ENCODE measurements around the gene SIN3B. TPM values are rescaled to one million over a fixed set of nuclear protein-coding genes. Genes with fewer than 3 reads are reported as not detected.
"Not testable (repeated sequence)": the region's sequence is repeated elsewhere in the genome, so short reads cannot be mapped to it uniquely, and the experiment has no call there.

SIN3B gene
- polyA plus RNA-seq, 4 donors = 46.8 to 87.0 (median 63.7) TPM

DNA sequence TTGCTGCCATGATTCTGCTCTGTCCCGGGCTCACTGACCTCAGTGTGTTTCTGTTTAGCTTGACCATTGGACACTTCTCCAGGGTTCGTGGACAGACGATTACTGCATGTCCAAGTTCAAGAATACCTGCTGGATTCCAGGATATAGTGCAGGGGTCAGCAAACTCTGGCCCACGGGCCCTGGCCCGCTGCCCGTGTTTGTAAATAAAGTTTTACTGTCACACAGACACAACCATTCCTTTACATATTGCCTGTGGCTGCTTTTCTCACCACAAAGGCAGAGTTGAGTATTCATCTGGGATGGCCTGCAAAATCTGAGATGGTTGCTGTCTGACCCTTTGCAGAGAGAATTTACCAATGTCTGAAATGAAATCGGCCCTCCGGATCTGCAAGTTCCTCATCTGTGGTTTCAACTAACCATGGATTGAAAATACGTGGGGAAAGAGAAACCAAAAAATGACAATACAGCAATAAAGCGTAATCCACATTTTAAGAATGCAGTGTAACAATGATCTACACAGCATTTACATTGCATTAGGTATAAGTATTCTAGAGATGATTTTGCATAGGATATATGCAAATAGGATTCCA lies 33.7 kb downstream of the SIN3B start:
- no peak for DNase-seq (ENCODE audit: low read depth in 4 of 4, low spot score in 3 of 4)

DNA sequence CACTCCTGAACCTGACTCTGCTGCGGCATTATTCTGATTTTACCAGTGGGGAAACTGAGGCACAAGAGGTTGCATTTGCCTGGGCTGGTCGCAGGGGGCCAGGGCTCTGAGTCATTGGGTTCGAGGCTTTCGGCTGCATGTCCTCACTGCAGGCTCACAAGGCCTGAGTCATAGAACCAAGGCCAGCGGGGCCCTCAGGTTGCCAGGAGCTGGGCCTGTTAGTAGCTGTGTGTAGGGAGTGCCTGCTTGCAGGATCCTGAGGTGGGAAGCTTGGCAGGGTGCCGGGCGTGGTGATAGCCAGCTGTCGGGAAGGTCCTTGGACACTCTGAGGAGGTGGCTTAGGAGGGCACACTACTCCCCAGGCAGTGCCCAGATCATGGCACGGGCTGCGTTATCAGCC lies 38.0 kb downstream of the SIN3B start:
- DNase-seq (ENCODE audit: low read depth in 4 of 4, low spot score in 3 of 4) = no peak

DNA sequence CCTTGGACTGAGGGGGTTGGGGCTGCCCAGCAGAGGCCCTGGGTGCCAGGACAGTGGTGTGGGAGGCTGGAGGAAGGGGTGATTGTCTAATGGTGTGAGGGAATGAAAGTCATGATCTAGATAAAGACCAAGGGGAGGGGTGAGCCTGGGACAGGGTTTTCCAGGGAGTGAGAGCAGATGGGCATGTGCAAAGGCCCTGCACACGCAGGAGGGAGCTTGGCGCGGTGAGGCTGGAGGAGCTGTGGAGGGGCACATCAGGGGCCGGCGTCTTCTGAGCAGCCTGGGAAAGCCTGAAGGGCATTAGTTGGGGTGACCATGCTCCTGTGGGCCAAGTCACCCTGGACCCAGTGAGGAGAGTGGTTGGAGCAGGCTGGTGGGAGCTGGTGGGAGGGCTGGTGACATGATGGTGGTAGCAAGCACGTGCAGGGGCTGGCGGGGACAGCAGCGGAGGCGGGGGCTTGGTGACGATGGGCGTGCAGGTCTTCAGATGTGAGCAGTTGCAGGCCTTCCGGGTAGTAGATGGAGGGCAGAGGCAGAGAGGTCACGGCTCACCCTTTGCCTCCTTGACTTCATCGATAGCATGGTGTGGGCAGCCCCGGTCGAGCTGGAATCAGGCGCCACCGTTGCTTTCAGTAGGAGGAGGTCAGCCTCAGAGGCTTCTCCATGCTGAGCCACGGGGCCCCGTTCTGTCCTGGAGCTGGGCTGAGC lies 39.4 kb downstream of the SIN3B start:
- DNase-seq (ENCODE audit: low read depth in 4 of 4, low spot score in 3 of 4) = no peak

DNA sequence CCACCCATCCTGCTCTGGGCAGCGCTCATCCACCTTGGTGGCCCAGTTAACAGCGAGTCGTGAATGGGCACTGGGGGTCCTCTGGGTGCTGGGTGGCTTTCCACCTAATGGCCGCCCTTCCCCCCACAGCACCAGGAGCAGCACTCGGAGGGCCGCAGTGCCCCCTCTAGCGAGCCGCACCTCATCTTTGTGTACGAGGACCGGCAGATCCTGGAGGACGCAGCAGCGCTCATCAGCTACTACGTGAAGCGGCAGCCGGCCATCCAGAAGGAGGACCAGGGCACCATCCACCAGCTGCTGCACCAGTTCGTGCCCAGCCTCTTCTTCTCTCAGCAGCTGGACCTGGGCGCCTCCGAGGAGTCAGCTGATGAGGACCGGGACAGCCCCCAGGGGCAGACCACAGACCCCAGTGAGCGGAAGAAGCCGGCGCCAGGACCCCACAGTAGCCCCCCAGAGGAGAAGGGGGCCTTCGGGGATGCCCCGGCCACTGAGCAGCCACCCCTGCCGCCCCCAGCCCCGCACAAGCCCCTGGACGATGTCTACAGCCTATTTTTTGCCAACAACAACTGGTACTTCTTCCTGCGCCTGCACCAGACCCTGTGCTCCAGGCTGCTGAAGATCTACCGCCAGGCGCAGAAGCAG lies 40.3 kb downstream of the SIN3B start:
- no peak for DNase-seq (ENCODE audit: low read depth in 4 of 4, low spot score in 3 of 4)

DNA sequence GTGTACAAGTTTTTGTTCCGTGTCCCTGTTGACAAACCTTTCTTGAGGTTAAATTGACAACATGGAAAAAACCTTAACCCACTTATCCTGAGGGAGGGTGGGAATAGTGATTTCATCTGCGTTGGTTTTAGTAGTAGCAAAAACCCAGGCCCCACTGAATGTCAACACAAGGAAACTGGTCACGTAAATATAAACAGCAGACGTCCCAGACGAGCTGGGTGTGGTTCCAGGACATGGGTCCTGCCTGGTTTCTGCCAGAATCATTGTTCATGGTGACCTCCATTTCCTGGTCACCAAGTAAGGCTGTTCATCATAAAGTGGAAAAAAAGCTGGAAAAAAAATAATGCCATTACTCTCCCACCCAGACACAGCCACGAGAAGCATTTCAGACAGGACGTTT lies 42.7 kb downstream of the SIN3B start:
- DNase-seq (ENCODE audit: low read depth in 4 of 4, low spot score in 3 of 4) = no peak

DNA sequence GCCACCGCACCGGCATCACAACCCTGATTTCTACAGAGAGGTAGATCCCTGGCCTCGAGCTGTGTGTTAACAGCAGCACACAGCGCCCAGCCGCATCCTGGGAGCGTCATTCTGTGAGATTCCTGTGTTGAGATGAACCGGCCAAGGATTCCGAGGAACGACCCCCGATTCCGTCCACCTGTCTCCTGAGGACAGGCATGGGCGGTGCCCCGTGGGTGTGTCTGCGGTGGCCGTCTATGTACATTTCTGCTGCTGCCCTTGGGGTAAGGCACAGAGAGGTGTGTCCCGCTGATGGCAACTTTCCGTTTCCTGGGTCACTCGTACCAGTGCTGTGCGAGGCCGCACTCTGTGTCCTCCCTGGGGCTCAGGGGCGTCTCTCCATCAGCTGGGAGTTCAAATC lies 43.5 kb downstream of the SIN3B start:
- no peak for DNase-seq (ENCODE audit: low read depth in 4 of 4, low spot score in 3 of 4)

DNA sequence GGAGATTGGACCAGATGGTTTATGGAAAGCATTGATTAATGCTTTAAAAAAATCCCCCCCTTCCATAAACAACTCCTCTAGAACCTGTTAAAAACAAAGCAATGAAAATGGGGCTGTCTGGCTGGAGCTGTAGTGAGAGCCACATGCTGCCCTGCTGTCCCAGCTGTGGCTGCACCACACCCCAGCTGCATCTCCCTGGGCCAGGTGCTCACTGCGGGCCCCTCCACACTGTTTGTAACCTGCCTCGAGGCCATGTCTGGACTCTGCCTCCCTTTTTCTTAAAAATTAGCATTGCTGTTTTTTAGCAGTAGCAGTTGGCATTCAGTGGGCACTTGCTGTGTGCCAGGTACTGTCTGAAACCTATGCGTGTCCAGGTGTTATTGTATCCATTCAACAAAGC lies 44.4 kb downstream of the SIN3B start:
- DNase-seq (ENCODE audit: low read depth in 4 of 4, low spot score in 3 of 4) = no peak

DNA sequence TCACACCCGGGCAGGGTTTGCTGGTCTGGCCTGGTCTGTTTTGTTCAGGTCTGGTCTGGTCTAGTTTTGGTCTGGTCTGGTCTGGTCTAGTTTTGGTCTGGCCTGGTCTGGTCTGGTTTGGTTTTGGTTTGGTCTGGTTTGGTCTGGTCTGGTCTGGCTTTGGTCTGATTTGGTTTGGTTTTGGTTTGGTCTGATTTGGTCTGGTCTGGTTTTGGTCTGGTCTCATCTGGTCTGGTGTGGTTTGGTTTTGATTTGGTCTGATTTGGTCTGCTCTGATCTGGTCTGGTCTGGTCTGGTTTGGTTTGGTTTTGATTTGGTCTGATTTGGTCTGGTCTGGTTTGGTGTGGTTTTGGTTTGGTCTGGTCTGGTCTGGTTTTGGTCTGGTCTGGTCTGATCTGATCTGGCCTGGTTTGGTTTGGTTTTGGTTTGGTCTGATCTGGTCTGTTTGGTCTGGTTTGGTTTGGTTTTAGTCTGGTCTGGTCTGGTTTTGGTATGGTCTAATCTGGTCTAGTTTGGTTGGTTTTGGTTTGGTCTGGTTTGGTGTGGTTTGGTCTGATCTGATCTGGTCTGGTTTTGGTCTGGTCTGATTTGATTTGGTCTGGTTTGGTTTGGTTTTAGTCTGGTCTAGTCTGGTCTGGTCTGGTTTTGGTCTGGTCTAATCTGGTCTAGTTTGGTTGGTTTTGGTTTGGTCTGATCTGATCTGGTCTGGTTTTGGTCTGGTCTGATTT lies 45.2 kb downstream of the SIN3B start:
- no peak for DNase-seq (ENCODE audit: low read depth in 4 of 4, low spot score in 3 of 4)

DNA sequence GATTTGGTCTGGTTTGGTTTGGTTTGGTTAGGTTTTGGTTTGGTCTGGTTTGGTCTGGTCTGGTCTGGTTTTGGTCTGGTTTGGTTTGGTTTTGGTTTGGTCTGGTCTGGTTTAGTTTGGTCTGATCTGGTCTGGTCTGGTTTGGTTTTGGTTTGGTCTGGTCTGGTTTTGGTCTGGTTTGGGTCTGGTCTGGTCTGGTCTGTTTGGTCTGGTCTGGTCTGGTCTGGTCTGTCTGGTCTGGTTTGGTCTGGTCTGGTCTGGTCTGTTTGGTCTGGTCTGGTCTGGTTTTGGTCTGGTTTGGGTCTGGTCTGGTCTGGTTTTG lies 45.7 kb downstream of the SIN3B start:
- DNase-seq (ENCODE audit: low read depth in 4 of 4, low spot score in 3 of 4) = not testable (repeated sequence)

DNA sequence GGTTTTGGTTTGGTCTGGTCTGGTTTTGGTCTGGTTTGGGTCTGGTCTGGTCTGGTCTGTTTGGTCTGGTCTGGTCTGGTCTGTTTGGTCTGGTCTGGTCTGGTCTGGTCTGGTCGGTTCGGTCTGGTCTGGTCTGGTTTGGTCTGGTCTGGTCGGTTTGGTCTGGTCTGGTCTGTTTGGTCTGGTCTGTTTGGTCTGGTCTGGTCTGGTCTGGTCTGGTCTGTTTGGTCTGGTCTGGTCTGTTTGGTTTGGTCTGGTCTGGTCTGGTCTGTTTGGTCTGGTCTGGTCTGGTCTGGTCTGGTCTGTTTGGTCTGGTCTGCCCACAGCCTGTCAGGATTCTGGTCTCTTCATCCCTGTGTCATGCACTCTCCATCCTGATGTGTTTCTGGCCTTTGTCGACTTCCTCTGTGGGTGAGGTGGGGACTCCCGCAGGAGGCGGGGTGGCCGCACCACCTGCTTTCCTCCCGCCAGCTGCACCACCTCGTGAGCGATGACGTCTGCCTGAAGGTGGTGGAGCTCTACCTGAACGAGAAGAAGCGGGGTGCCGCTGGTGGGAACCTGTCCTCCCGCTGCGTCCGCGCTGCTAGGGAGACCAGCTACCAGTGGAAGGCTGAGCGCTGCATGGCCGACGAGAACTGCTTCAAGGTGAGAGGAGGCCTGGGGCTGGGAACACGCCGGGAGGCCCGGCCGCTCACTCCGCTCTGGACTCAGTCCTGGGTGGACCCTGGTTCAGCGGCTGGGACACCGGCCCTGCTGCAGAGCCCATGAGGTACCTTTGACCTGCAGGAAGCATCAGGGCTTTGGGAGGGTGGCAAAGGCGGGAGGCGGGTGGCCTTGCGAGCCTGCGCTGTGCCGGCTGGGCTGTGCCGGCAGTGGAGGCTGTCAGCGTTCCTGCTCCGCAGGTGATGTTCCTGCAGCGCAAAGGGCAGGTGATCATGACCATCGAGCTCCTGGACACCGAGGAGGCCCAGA lies 46.7 kb downstream of the SIN3B start:
- DNase-seq (ENCODE audit: low read depth in 4 of 4, low spot score in 3 of 4) = no peak

DNA sequence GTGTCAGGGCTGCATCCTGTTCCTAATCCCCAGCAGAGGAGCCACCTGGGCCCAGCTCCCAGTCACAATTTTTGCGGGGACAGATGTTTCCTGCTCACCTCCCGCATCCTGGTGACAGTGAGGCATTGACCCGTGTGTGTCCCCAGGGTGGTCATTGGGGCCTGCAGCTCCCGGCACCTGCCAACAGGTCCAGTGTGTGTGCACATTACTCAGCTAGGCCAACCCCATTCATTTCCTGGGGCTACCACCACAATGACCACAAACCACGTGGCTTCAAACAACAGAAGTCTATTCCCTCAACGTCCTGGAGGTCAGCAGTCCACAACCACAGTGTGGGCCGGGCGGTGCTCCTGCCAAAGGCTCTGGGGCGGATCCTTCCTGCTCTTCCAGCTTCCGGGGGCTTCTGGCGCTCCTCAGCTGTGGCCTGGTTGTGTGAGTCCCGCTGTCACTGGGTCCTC lies 47.7 kb downstream of the SIN3B start:
- no peak for DNase-seq (ENCODE audit: low read depth in 4 of 4, low spot score in 3 of 4)

DNA sequence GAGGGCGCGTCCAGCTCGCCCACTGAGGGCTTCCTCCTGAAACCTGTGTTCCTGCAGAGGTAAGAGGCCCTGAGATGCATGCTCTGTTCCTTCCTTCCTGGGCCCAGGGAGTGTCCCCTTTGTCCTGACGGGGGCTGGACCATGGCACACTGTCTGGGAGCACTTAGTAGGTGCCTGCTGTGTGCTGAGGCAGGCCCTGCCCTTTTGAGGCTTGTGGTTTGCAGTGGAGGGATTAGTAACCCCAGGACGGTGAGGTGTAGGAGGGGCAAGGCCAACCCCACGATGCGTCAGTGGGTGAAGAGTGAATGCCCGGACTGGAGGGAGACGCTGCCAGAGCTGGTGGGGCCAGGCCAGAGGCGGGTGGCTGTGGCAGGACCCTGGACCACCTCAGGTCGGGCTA lies 48.4 kb downstream of the SIN3B start:
- no peak for DNase-seq (ENCODE audit: low read depth in 4 of 4, low spot score in 3 of 4)

DNA sequence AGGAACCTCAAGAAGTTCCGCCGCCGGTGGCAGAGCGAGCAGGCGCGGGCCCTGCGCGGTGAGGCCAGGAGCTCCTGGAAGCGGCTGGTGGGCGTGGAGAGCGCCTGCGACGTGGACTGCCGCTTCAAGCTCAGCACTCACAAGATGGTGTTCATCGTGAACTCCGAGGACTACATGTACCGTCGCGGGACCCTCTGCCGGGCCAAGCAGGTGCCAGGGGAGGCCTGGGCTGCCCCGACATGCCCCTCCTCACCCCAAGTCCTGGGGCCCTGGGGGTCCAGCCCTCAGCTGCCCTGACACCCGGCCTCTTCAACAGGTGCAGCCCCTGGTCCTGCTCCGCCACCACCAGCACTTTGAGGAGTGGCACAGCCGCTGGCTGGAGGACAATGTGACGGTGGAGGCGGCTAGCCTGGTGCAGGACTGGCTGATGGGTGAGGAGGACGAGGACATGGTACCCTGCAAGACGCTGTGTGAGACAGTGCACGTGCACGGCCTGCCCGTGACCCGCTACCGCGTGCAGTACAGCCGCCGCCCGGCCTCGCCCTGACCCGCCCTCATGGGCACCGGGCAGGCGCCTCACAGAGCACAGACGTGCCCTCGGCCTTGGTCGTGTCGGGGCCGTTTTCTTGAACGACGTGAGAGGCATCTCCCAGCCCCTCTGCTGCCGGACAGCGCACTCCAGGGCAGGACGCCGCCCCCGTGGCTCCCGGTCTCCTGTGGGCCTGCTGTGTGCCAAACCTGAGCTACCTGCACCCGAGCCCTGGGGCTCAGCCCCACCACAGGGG lies 49.2 kb downstream of the SIN3B start:
- no peak for DNase-seq (ENCODE audit: low read depth in 4 of 4, low spot score in 3 of 4)

DNA sequence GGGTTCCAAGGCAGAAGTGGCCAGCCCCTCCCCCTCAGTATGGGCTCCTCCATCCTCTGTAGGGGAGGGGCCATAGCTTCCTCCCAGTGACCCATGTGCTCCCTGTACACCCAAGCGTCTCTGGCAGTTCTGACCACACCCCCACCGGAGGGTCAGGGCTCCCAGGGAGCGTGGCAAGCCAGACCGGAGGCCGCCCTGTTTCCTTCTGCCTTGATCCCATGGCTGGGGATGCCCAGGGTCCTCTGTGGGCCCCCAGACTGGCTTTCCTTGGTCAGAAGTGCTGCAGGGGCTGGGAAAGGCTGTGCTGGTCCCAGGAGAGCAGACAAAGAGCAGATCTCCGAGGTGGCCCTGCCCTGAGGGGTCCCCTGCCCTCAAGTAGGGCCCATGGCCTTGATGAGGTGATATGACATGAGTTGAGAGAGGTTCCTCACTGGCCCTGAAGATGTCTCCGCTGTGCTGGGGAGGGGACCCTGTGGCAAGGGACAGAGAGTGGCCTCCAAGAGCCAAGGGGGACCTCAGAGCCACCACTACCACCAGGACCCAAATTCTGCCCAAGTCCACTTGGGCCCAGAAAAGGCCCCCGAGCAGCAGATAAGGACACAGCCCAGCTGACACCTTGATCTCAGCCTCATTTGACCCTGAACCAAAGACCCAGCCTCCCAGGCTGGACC lies 51.8 kb downstream of the SIN3B start:
- no peak for DNase-seq (ENCODE audit: low read depth in 4 of 4, low spot score in 3 of 4)

DNA sequence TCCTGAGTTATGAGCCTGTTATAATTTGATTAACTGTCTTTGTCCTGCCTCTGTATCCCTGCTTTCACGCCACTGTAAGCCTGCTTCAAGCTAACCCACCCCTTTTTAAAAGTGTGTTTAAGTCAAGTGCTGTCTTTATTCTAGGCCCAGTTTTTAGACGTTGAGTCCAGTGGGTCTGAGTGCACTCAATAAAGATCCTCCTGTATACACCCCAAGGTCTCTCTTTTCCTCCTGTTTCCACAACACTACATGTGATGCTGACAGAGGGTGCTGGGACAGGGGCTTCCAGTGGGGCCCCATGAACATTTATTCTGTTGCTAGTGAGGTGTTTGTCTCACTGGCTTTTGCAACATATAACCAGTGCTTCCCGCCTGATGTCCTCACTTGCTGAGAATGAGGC lies 52.9 kb downstream of the SIN3B start:
- no peak for DNase-seq (ENCODE audit: low read depth in 4 of 4, low spot score in 3 of 4)

DNA sequence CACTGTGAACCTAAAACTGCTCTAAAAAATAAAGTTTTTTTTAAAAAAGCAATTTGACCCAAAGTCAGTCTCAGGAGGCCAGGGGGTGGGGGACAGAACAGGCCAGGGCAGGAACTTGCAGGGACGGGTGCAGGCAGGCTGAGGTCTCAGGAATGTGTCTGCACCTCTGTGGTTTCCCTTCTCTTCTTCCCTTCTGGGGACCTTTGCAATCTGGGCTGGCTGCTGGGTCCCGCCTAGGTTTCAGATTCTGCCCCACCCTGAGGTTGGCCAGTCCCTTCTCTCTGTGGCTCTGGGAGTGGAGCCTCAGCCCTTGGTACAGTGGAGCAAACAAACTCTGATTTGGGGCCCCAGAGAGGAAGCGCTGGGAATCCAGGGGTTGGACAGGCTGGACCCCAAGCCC lies 54.3 kb downstream of the SIN3B start:
- DNase-seq (ENCODE audit: low read depth in 4 of 4, low spot score in 3 of 4) = no peak

DNA sequence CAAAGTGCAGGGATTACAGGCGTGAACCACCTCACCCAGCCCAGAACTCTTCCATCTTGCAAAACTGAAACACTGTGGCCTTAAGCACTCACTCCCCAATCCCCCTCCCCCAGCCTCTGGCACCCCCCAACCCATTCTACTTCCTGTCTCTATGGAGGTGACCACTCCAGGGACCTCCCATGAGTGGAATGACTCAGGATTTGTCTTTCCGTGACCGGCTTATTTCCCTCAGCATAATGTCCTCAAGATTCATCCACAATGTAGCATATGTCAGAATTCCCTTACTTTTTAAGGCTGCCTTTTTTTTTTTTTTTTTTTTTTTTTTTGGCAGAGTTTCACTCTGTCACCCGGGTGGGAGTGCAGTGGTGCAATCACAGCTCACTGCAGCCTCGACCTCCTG lies 56.0 kb downstream of the SIN3B start:
- DNase-seq (ENCODE audit: low read depth in 4 of 4, low spot score in 3 of 4) = no peak

DNA sequence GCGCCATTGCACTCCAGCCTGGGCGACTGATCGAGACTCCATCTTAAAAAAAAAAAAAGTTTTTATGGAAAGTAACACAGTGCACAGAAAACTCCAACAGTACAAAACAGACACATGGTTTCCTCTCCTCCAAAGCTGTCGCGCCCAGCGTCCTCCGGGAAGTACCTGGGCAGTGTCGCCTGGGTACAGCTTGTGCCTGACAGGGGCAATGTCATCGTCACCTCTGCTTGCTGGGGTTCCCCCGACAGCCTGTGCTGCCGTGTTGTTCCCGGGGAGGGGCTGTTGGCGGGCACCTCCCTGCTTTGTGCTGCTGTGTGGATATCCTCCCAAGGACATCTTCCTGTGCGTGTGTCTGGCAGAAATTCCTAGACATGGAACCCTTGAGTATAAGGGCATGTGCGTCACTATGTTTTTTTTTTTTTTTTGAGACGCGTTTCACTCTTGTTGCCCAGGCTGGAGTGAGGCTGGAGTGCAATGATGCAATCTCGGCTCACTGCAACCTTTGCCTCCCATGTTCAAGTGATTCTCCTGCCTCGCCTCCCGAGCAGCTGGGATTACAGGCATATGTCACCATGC lies 57.2 kb downstream of the SIN3B start:
- no peak for DNase-seq (ENCODE audit: low read depth in 4 of 4, low spot score in 3 of 4)

Measured in left renal pelvis (tissue), 4 donors.